SU-DHL-6 (cell line): ENCODE results near the gene IL36A.

ENCODE experiments used
- EZH2phosphoT487 ChIP-seq: fragments of 200-600 bp; sonication (generic), shearing (Covaris generic); conservative IDR thresholded peaks from 2 replicates; pipeline ENCODE4 v1.6.1; 2018; ENCODE audit warnings: mild to moderate bottlenecking, antibody characterized with exemption, low read length, moderate library complexity, mixed read lengths
- TF ChIP-seq, protein P1 (sequence below): fragments of 200-600 bp; sonication (generic); IDR thresholded peaks from one replicate; pipeline ENCODE4 v1.5.1; 2017; ENCODE audit warnings: antibody characterized with exemption, mild to moderate bottlenecking, low read length, moderate library complexity; ENCODE audit not compliant: insufficient read depth, poor library complexity, severe bottlenecking

- TF ChIP-seq, protein P1, sequence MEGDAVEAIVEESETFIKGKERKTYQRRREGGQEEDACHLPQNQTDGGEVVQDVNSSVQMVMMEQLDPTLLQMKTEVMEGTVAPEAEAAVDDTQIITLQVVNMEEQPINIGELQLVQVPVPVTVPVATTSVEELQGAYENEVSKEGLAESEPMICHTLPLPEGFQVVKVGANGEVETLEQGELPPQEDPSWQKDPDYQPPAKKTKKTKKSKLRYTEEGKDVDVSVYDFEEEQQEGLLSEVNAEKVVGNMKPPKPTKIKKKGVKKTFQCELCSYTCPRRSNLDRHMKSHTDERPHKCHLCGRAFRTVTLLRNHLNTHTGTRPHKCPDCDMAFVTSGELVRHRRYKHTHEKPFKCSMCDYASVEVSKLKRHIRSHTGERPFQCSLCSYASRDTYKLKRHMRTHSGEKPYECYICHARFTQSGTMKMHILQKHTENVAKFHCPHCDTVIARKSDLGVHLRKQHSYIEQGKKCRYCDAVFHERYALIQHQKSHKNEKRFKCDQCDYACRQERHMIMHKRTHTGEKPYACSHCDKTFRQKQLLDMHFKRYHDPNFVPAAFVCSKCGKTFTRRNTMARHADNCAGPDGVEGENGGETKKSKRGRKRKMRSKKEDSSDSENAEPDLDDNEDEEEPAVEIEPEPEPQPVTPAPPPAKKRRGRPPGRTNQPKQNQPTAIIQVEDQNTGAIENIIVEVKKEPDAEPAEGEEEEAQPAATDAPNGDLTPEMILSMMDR = no peak
- no peak for TF ChIP-seq EZH2phosphoT487
These were observed 46.0 kb upstream of the IL36A start for GRCh38 chr2:112959109-112959812.
